Superior temporal gyrus (tissue), 1 donor: ENCODE data around the gene MTM1.

Experiments
- DNase-seq: peaks from one replicate; pipeline ENCODE4 v3.0.0-alpha.2; 2016; ENCODE audit errors: extremely low spot score

The MTM1 gene

GRCh38 chrX:150568320-150569154 lies at the start of gene MTM1:
MTM1 (plus strand) TSS chrX:150568621; CDS start chrX:150592615, 23,994 bp downstream.
- DNase-seq = peak; percentile 91

GRCh38 chrX:150522494-150522893 lies 45.9 kb upstream of the MTM1 start:
- no peak for DNase-seq

- DNase-seq = peak; percentile 87
These were observed 43.1 kb upstream of the MTM1 start for GRCh38 chrX:150525061-150525919.

DNA sequence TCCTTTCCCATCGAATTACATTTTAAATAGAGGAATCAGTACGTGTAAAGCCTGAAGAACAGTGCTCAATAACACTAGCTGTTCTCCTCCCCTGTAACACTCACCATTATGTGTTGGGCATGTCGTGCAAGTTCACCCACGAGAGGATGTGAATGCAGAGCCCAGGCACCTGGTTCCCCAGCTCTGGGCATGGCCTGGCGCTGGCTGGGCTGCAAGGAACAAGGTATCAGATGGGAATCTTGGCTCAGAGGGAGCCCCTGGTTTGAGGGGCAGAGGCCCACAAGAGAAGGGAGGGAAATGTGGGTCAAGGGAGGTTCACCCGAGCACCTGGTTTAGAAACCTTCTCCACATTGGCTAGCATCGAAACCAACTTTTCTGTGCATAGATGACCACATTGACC lies 41.7 kb upstream of the MTM1 start:
- no peak for DNase-seq

GRCh38 chrX:150527108-150527507 lies 41.3 kb upstream of the MTM1 start:
- no peak for DNase-seq

- DNase-seq = no peak
These were observed 38.8 kb upstream of the MTM1 start for GRCh38 chrX:150529587-150529986.

DNA sequence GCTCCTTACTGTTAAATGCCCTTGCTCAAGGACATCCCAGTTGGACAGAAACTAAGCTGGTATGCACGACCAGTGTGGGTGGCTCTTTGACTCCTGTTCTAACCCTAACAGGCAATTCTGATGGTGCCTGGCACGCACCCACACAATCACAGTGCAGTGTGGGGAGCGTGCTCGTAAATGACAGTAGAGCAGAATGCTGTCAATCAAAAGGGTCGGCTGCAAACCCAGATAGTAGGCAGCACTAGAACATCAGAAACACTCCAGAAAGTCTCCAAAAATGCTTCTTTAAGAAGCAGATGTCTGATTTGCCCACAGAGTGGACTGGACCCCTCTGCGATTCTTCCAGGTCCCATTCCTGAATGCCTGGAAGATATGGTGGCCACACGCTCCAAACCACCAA lies 37.6 kb upstream of the MTM1 start:
- no peak for DNase-seq

GRCh38 chrX:150531467-150531866 lies 37.0 kb upstream of the MTM1 start:
- DNase-seq = no peak

- no peak for DNase-seq
These were observed 34.6 kb upstream of the MTM1 start for GRCh38 chrX:150533863-150534262.

- DNase-seq = no peak
These were observed 31.8 kb upstream of the MTM1 start for GRCh38 chrX:150536455-150537116.

GRCh38 chrX:150537851-150538250 lies 30.6 kb upstream of the MTM1 start:
- no peak for DNase-seq

DNA sequence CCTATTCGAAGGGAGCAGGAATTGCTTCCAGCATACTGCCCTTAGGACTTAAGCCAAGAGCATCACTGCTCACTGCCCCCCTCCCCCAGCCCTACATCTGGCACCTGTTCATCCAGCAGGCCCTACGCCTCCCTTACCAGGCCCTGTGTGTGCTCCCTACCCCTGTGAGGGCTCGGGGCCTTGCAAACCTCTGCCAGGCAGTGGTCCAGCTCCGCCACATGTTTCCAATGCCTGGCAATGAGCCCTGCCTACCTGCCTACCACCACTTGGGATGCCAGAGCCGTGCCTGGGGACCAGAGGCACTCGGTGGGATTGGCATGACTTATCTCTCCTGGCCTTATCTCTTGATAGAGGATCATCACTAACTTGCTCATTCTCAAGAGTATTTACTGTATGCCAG lies 27.5 kb upstream of the MTM1 start:
- DNase-seq = no peak

GRCh38 chrX:150542846-150543229 lies 25.6 kb upstream of the MTM1 start:
- DNase-seq = no peak

DNA sequence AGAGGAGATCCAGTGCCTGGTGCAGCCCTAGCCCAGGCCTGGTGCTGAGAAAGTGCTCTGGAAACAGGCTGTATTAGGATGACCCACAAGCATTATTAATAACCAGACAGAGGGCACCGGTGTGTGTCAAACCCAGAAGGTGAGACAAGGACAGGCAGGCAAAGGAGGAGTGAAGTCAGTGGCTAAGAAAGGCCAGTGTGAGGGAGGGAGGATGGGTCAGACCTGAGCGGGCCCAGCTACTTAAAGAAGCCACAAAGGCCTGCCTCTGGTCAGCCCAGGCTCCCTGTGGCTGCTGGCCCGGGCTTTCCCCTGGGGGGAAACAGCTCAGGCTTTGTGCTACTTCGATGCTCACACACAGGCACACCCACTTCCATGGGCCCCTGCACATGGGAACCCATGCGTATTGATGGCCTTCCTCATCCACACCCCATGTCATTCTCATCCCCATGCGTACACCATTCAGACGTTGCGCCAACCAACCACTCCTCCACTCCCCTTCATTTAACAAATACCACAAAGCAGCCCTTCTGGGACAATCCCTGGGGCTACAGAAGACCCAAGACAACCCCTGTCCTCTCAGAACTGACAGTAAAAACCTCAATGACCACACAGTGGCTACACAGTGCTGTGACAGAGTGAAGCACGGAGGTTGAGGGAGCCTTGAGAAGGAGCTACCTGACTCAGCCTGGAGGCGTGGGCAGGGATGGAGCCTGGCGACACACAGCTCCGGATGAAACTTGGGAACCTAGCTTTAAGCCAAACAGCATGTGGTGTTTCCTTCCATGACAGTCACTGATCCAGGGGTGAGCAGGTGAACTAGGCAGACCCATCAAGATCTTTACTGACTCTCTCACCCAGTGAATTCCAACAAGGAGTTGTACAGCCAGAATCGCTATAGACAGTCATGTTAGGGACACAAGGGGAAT lies 24.9 kb upstream of the MTM1 start:
- no peak for DNase-seq

- no peak for DNase-seq
These were observed 24.1 kb upstream of the MTM1 start for GRCh38 chrX:150544222-150544787.

DNA sequence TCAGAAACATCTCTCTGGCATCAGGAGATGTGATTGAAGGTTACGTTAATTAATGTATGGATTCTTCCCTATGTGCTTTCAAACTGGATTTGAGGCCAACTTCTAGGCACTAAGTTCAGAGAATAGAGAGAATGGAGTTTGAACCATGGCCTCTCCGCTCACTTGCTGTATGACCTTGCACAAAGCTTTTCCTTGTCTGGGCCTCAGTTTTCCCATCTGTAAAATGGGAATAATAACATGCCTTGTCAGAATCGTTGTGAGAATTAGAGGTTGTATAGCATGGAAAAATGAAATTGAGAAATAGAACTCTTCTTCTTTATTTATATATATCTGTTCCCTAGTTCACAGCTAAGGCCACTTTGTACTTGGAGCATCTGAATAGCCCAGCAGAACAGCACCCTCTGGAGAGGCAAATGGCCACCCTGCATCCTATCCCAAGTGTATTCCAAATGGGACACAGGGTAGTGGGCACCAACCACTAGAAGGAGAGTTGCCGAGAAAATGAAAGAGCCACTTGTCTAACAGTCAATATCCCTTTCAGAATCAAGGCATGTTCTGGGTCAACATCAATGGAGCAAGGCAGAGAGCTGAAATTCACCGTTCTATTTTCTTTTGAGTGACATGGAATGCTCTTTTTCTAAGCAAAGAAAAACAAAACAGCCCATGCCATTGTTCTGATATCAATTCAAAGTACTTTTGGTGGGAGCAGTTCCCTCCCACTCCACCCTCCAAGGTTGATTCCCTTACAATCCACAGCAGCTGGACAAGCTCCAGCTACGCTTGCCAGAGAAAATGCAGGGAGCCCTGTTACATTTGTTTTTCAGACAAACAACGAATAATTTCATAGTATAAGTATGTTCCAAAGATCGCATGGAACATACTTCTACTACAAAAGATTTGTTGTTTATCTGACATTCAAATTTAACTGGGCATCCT lies 23.3 kb upstream of the MTM1 start:
- DNase-seq = peak; percentile 37

- DNase-seq = no peak
These were observed 21.7 kb upstream of the MTM1 start for GRCh38 chrX:150546711-150547153.

- peak; percentile 65 for DNase-seq
These were observed 20.9 kb upstream of the MTM1 start for GRCh38 chrX:150547375-150548115.

DNA sequence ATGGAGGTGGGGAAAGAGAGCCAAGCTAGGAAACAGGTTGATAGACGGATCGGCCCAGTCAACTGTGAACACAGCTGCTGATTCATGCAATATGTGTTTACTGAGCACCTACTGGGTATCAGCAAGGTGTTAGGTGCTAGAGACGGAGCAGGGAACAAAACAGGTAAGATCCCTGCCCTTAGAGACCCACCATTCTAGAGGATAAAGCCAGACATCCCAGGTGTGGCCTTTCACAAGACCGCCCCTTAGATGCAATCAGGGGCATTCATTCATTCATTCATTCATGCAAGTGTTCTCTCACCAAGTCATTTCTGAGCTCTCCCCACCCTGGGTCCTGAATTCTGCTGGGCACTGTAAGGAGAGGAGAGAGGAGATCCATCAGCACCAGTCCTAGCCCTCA lies 20.2 kb upstream of the MTM1 start:
- no peak for DNase-seq
